Measurements from ENCODE around the gene EPB41L1.

- TF ChIP-seq REST (IDR thresholded peaks at IDR 0.05; ENCODE audit: unreplicated experiment): no peak
- TF ChIP-seq EZH2phosphoT487 (IDR thresholded peaks at IDR 0.05; ENCODE audit: unreplicated experiment): no peak
- no peak for TF ChIP-seq CTCF (conservative IDR thresholded peaks at IDR 0.05; ENCODE audit: low read depth in 2 of 2)
- TF ChIP-seq EZH2 (IDR thresholded peaks at IDR 0.05; ENCODE audit: low read depth, unreplicated experiment): no peak
- no peak for TF ChIP-seq ZNF114 (CRISPR knock-in tag; IDR thresholded peaks at IDR 0.05)
- no peak for TF ChIP-seq STAT1 (IDR thresholded peaks at IDR 0.05; ENCODE audit: unreplicated experiment)
- no peak for TF ChIP-seq CREB1 (CRISPR knock-in tag; IDR thresholded peaks at IDR 0.05; ENCODE audit: low read depth)
- TF ChIP-seq NANOG (IDR thresholded peaks at IDR 0.05; ENCODE audit: borderline replicate concordance): no peak
- no peak for TF ChIP-seq POLR2AphosphoS5 (IDR thresholded peaks at IDR 0.05; ENCODE audit: low read depth)
- no peak for TF ChIP-seq JUNB (IDR thresholded peaks at IDR 0.05; ENCODE audit: unreplicated experiment)
- TF ChIP-seq ZNF331 (CRISPR knock-in tag; IDR thresholded peaks at IDR 0.05; ENCODE audit: low read depth): no peak
- TF ChIP-seq ZNF462 (CRISPR knock-in tag; IDR thresholded peaks at IDR 0.05): no peak
Observed at GRCh38 chr20:36246401-36246800, 91.9 kb downstream of the EPB41L1 start.
